Astrocyte (in vitro differentiated cells and primary cell): Measurements from ENCODE around the gene CFH. TPM values are rescaled to one million over a fixed set of nuclear protein-coding genes. Genes with fewer than 3 reads are reported as not detected.

Experiments
- DNase-seq: peaks from one replicate; pipeline ENCODE4 v3.0.0-alpha.2; 2010; ENCODE audit warnings: low read depth
- FAIRE-seq: peaks from 2 replicates; lab custom pipeline; 2011; peaks lifted over from hg19 to GRCh38; lab: Jason Lieb, UNC
- H2AFZ ChIP-seq: 2 replicates; pipeline ENCODE4 v1.6.0; 2012; ENCODE audit warnings: low read depth, low read length, inconsistent platforms
- H3K27ac ChIP-seq: 2 replicates; pipeline ENCODE4 v1.5.1; 2011; ENCODE audit warnings: low read depth, low read length, inconsistent platforms
- H3K27me3 ChIP-seq: 2 replicates; pipeline ENCODE4 v1.6.0; 2011; ENCODE audit warnings: low read length, inconsistent platforms; ENCODE audit not compliant: insufficient read depth
- H3K36me3 ChIP-seq: 2 replicates; pipeline ENCODE4 v1.5.1; 2011; ENCODE audit warnings: low read length, inconsistent platforms; ENCODE audit not compliant: insufficient read depth
- H3K4me1 ChIP-seq: 2 replicates; pipeline ENCODE4 v1.5.1; 2011; ENCODE audit warnings: low read length, inconsistent platforms; ENCODE audit not compliant: insufficient read depth
- H3K4me2 ChIP-seq: 2 replicates; pipeline ENCODE4 v1.6.0; 2012; ENCODE audit warnings: low read length, inconsistent platforms
- H3K4me3 ChIP-seq: 2 replicates; pipeline ENCODE4 v1.5.1; 2011; ENCODE audit warnings: low read depth, mild to moderate bottlenecking, low read length, inconsistent platforms; ENCODE audit not compliant: insufficient read depth
- H3K79me2 ChIP-seq: 2 replicates; pipeline ENCODE4 v1.6.0; 2012; ENCODE audit warnings: mild to moderate bottlenecking, low read length, inconsistent platforms; ENCODE audit not compliant: insufficient read depth
- H3K9ac ChIP-seq: 2 replicates; pipeline ENCODE4 v1.6.0; 2012; ENCODE audit warnings: mild to moderate bottlenecking, low read length, inconsistent platforms
- H3K9me3 ChIP-seq: 2 replicates; pipeline ENCODE4 v1.5.1; 2012; ENCODE audit warnings: low read depth, mild to moderate bottlenecking, low read length, inconsistent platforms; ENCODE audit not compliant: insufficient read depth
- H4K20me1 ChIP-seq: 2 replicates; pipeline ENCODE4 v1.6.0; 2012; ENCODE audit warnings: low read length, inconsistent platforms; ENCODE audit not compliant: insufficient read depth
- H3K27ac Mint-ChIP-seq: one replicate; pipeline ENCODE4 v1.8.0; 2021; ENCODE audit warnings: mild to moderate bottlenecking, mixed read lengths; ENCODE audit not compliant: unreplicated experiment
- H3K27me3 Mint-ChIP-seq: one replicate; pipeline ENCODE4 v1.8.0; 2021; ENCODE audit warnings: low read depth, mixed read lengths; ENCODE audit not compliant: unreplicated experiment
- H3K36me3 Mint-ChIP-seq: one replicate; pipeline ENCODE4 v1.8.0; 2021; ENCODE audit warnings: low read depth, mixed read lengths; ENCODE audit not compliant: unreplicated experiment
- H3K4me1 Mint-ChIP-seq: one replicate; pipeline ENCODE4 v1.8.0; 2021; ENCODE audit warnings: low read depth, mixed read lengths; ENCODE audit not compliant: unreplicated experiment
- H3K4me3 Mint-ChIP-seq: one replicate; pipeline ENCODE4 v1.8.0; 2021; ENCODE audit warnings: mild to moderate bottlenecking, moderate library complexity, mixed read lengths; ENCODE audit not compliant: unreplicated experiment
- H3K9me3 Mint-ChIP-seq: one replicate; pipeline ENCODE4 v1.8.0; 2021; ENCODE audit warnings: mild to moderate bottlenecking, mixed read lengths; ENCODE audit not compliant: unreplicated experiment
- CTCF ChIP-seq: IDR thresholded peaks from 2 replicates; pipeline ENCODE4 v1.5.1; 2011; ENCODE audit warnings: low read depth, mild to moderate bottlenecking, inconsistent platforms, low read length, moderate library complexity; ENCODE audit not compliant: insufficient read depth
- EZH2 ChIP-seq: IDR thresholded peaks from 2 replicates; pipeline ENCODE4 v1.6.1; 2012; ENCODE audit warnings: mild to moderate bottlenecking, low read length, inconsistent platforms; ENCODE audit not compliant: insufficient read depth
- total RNA-seq: library from RNA; stranded (reverse); gene quantifications from 2 replicates; pipeline ENCODE4 v1.2.1, GENCODE V29; 2021

The CFH gene
- total RNA-seq, 1 donor from 2014 or later, result 15.8 TPM

- H3K79me2 ChIP-seq, result no peaks in the 10 kb centered on the region
- no peak overlapping the region for H3K4me2 ChIP-seq
- no peak overlapping the region for H3K27ac Mint-ChIP-seq
- H3K36me3 ChIP-seq, result no peaks in the 10 kb centered on the region
- H3K36me3 Mint-ChIP-seq, result no peaks in the 10 kb centered on the region
- FAIRE-seq (no peak), DNase-seq (no peak)
- no peak overlapping the region for H3K9ac ChIP-seq
- H4K20me1 ChIP-seq, result no peaks in the 10 kb centered on the region
- no peak overlapping the region for H3K4me3 Mint-ChIP-seq
- no peaks in the 10 kb centered on the region for H3K27me3 ChIP-seq
- H2AFZ ChIP-seq, result no peak overlapping the region
- no peaks in the 10 kb centered on the region for H3K27me3 Mint-ChIP-seq
- no peak overlapping the region for H3K27ac ChIP-seq
- no peaks in the 10 kb centered on the region for H3K9me3 ChIP-seq
- no peak overlapping the region for H3K4me3 ChIP-seq
- H3K4me1 Mint-ChIP-seq, result no peaks in the 10 kb centered on the region
- no peaks in the 10 kb centered on the region for H3K9me3 Mint-ChIP-seq
- H3K4me1 ChIP-seq, result no peaks in the 10 kb centered on the region
- no peak for TF ChIP-seq CTCF
- no peak for TF ChIP-seq EZH2
Measured at GRCh38 chr1:196717868-196718267, 66.0 kb downstream of the CFH start.

GRCh38 chr1:196723325-196724185 lies 71.7 kb downstream of the CFH start:
- no peak for DNase-seq
- H2AFZ ChIP-seq, result no peak overlapping the region
- H3K4me1 ChIP-seq, result no peaks in the 10 kb centered on the region
- Mint-ChIP-seq H3K4me1 (no peaks in the 10 kb centered on the region), H3K27ac (no peak overlapping the region), H3K9me3 (no peaks in the 10 kb centered on the region), H3K27me3 (no peaks in the 10 kb centered on the region), H3K4me3 (no peak overlapping the region), H3K36me3 (peaks cover 2% of the 10 kb centered on the region)
- FAIRE-seq, result no peak
- no peaks in the 10 kb centered on the region for H3K9me3 ChIP-seq
- H3K27me3 ChIP-seq, result no peaks in the 10 kb centered on the region
- H3K4me3 ChIP-seq, result no peak overlapping the region
- H3K27ac ChIP-seq, result no peak overlapping the region
- H4K20me1 ChIP-seq, result no peaks in the 10 kb centered on the region
- H3K4me2 ChIP-seq, result no peak overlapping the region
- H3K9ac ChIP-seq, result no peak overlapping the region
- H3K79me2 ChIP-seq, result no peaks in the 10 kb centered on the region
- TF ChIP-seq EZH2 (no peak), CTCF (peak; percentile 33)
- H3K36me3 ChIP-seq, result no peaks in the 10 kb centered on the region

- TF ChIP-seq CTCF, result peak; percentile 7
- no peak for TF ChIP-seq EZH2
Measured at GRCh38 chr1:196732526-196732925, 80.7 kb downstream of the CFH start.

More at GRCh38 chr1:196732526-196732925, 80.7 kb downstream of the CFH start:
- Histone ChIP-seq H3K4me3 (no peak overlapping the region), H3K9me3 (no peaks in the 10 kb centered on the region), H2AFZ (no peak overlapping the region), H3K36me3 (no peaks in the 10 kb centered on the region), H4K20me1 (no peaks in the 10 kb centered on the region), H3K79me2 (no peaks in the 10 kb centered on the region), H3K4me2 (no peak overlapping the region), H3K27me3 (no peaks in the 10 kb centered on the region), H3K4me1 (no peaks in the 10 kb centered on the region), H3K27ac (no peak overlapping the region), H3K9ac (no peak overlapping the region)
- no peak for DNase-seq
- Mint-ChIP-seq H3K4me1 (no peaks in the 10 kb centered on the region), H3K4me3 (no peak overlapping the region), H3K27ac (no peak overlapping the region), H3K9me3 (no peaks in the 10 kb centered on the region), H3K36me3 (no peaks in the 10 kb centered on the region), H3K27me3 (no peaks in the 10 kb centered on the region)
- no peak for FAIRE-seq
